Panc1 (cell line): ENCODE results near the gene PLIN1.

Experiments used
- CTCF ChIP-seq: fragments of 450-650 bp; IDR thresholded peaks from 2 replicates; pipeline ENCODE4 v1.5.1; 2017; ENCODE audit warnings: mild to moderate bottlenecking
- POLR2AphosphoS5 ChIP-seq: IDR thresholded peaks from 2 replicates; pipeline ENCODE4 v1.6.1; 2012; ENCODE audit warnings: mild to moderate bottlenecking, low read depth, low read length, moderate library complexity
- REST ChIP-seq, 2 experiments: IDR thresholded peaks; 2 replicates each; pipeline ENCODE4 v1.6.1; 2011 to 2012; ENCODE audit warnings: low read depth in 2 of 2, control low read depth in 1 of 2, low read length in 1 of 2, mild to moderate bottlenecking in 1 of 2, moderate library complexity in 1 of 2; ENCODE audit not compliant: insufficient read depth in 1 of 2
- SIN3A ChIP-seq: IDR thresholded peaks from 2 replicates; pipeline ENCODE4 v1.6.1; 2012; ENCODE audit warnings: low read depth, mild to moderate bottlenecking, low read length, moderate library complexity, borderline replicate concordance; ENCODE audit not compliant: insufficient read depth
- TCF7L2 ChIP-seq: IDR thresholded peaks from 2 replicates; pipeline ENCODE4 v1.6.1; 2011; ENCODE audit warnings: mild to moderate bottlenecking, low read depth, low read length, inconsistent platforms

DNA sequence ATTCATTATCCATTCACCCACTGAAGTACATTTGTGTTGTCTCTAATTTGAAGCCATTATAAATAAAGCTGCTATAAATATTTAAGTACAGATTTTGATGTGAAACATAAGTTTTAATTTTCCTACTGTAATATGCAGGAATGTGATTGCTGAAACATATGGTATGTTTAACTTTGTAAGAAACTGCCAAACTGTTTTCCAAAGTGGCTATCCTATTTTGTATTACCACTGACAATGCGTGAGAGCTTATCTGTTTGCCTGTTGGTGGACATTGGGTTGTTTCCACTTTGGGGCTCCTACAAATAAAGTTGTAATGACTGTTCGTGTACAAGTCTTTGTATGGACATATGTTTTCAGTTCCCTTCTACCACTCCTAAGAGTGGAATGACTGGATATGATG is 13.9 kb upstream of the PLIN1 start:
- TF ChIP-seq REST (IDR thresholded peaks at IDR 0.05; ENCODE audit: insufficient read depth in 1 of 2, low read depth in 2 of 2, low read length in 1 of 2): no peak
- TF ChIP-seq CTCF: no peak
- TF ChIP-seq POLR2AphosphoS5: no peak
- TF ChIP-seq SIN3A: no peak
- TF ChIP-seq TCF7L2: no peak
